HepG2 (cell line): ENCODE measurements around the gene DHX8. TPM values are rescaled to one million over a fixed set of nuclear protein-coding genes. Genes with fewer than 3 reads are reported as not detected.

Experiments used
- ATAC-seq: fragments of 200-7000 bp; cut with Tn5 transposase; 3 replicates; pipeline ENCODE4 v1.9.1; 2020; ENCODE audit warnings: mild to moderate bottlenecking, moderate library complexity
- BruUV-seq: library from RNA; stranded (reverse); fragments of 400-500 nt; replicated peaks from 2 replicates; lab custom pipeline; 2021; lab: Mats Ljungman, UMichigan
- CTCF ChIA-PET: fragments of 300-600 bp; formaldehyde crosslinking; extraction: SDS; loops from one replicate; lab custom pipeline; 2021; ENCODE audit warnings: low total read pairs, inconsistent platforms, low intra/inter-chr PET ratio; lab: Yijun Ruan, JAX
- POLR2A ChIA-PET: fragments of 350-600 bp; sonication (Branson Sonifier 250); formaldehyde crosslinking; loops from one replicate; lab custom pipeline; 2020; ENCODE audit warnings: antibody characterized with exemption, inconsistent platforms; lab: Yijun Ruan, JAX
- DNase-seq: peaks from one replicate; pipeline ENCODE4 v3.0.0-alpha.2; 2015; ENCODE audit warnings: low spot score
- FAIRE-seq: peaks from 3 replicates; lab custom pipeline; 2011; peaks lifted over from hg19 to GRCh38; lab: Jason Lieb, UNC
- H2AFZ ChIP-seq: one replicate; pipeline ENCODE4 v1.6.1; 2011; ENCODE audit warnings: low read length, inconsistent platforms
- H3K27ac ChIP-seq: fragments of 300-600 bp; 3 replicates; pipeline ENCODE4 v1.8.0; 2011; ENCODE audit warnings: mixed run types, mild to moderate bottlenecking, mixed read lengths, low read length, inconsistent platforms; ENCODE audit not compliant: insufficient read depth; ENCODE audit errors: extremely low read length
- H3K27me3 ChIP-seq, 2 experiments: fragments of 200-600 bp in 1 of 2; 2 replicates in 1 of 2; 3 replicates in 1 of 2; pipeline versions ENCODE4 v1.6.0 to v1.8.0; 2011; ENCODE audit warnings: low read length in 2 of 2, mild to moderate bottlenecking in 2 of 2, moderate library complexity in 2 of 2, inconsistent platforms in 1 of 2; ENCODE audit not compliant: insufficient read depth in 2 of 2, control insufficient read depth in 1 of 2
- H3K36me3 ChIP-seq, 2 experiments: fragments of 200-600 bp in 1 of 2; replicated peaks in 1 of 2; 2 replicates in 1 of 2; 3 replicates in 1 of 2; pipeline versions ENCODE4 v1.5.1 to v1.8.0; 2011; ENCODE audit warnings: low read length in 2 of 2, inconsistent platforms in 1 of 2; ENCODE audit not compliant: insufficient read depth in 2 of 2, control insufficient read depth in 1 of 2
- H3K4me1 ChIP-seq: 2 replicates; pipeline ENCODE4 v1.5.1; 2012; ENCODE audit warnings: low read length, inconsistent platforms; ENCODE audit not compliant: insufficient read depth
- H3K4me2 ChIP-seq: 2 replicates; pipeline ENCODE4 v1.6.0; 2011; ENCODE audit warnings: low read depth, low read length, inconsistent platforms
- H3K4me3 ChIP-seq, 3 experiments: fragments of 200-600 bp in 1 of 3; sonication (generic), shearing (Covaris generic) in 1 of 3; replicated peaks in 1 of 3; 2 replicates each; pipeline ENCODE4 v1.5.1; 2011 to 2016; ENCODE audit warnings: low read length in 3 of 3, inconsistent platforms in 2 of 3, low read depth in 2 of 3, mild to moderate bottlenecking in 2 of 3, control low read depth in 1 of 3, mixed read lengths in 1 of 3; ENCODE audit not compliant: insufficient read depth in 1 of 3
- H3K79me2 ChIP-seq: one replicate; pipeline ENCODE4 v1.6.1; 2011; ENCODE audit warnings: low read length, inconsistent platforms; ENCODE audit not compliant: insufficient read depth
- H3K9ac ChIP-seq: 2 replicates; pipeline ENCODE4 v1.6.0; 2011; ENCODE audit warnings: mild to moderate bottlenecking, low read depth, low read length, inconsistent platforms; ENCODE audit not compliant: insufficient read depth
- H3K9me3 ChIP-seq: 2 replicates; pipeline ENCODE4 v1.5.1; 2012; ENCODE audit warnings: mild to moderate bottlenecking, low read length
- H4K20me1 ChIP-seq: 2 replicates; pipeline ENCODE4 v1.6.0; 2011; ENCODE audit warnings: inconsistent platforms, mild to moderate bottlenecking, low read length, moderate library complexity; ENCODE audit not compliant: insufficient read depth
- BCL3 ChIP-seq: sonication (generic); formaldehyde crosslinking; IDR thresholded peaks from 2 replicates; pipeline ENCODE4 v1.5.1; 2020; ENCODE audit warnings: mild to moderate bottlenecking, missing genetic modification reagents, moderate library complexity
- BCL6 ChIP-seq: IDR thresholded peaks from 2 replicates; pipeline ENCODE4 v1.6.1; 2016; ENCODE audit warnings: missing genetic modification reagents, missing compliant biosample characterization
- CBX5 ChIP-seq: sonication (generic); formaldehyde crosslinking; IDR thresholded peaks from 2 replicates; pipeline ENCODE4 v1.4.0; 2020; ENCODE audit warnings: missing genetic modification reagents, borderline replicate concordance
- IKZF4 ChIP-seq: sonication (generic); formaldehyde crosslinking; IDR thresholded peaks from 2 replicates; pipeline ENCODE4 v1.5.1; 2020; ENCODE audit warnings: borderline replicate concordance, mild to moderate bottlenecking, low read depth, missing genetic modification reagents; ENCODE audit errors: not compliant biosample characterization
- SP4 ChIP-seq: sonication (generic); formaldehyde crosslinking; IDR thresholded peaks from 2 replicates; pipeline ENCODE4 v1.8.1; 2023; ENCODE audit warnings: mild to moderate bottlenecking, missing genetic modification reagents
- SRSF4 ChIP-seq: fragments of 200-400 bp; formaldehyde crosslinking; IDR thresholded peaks from one replicate; pipeline ENCODE4 v1.6.1; 2018; ENCODE audit warnings: mild to moderate bottlenecking, low read depth, low read length, moderate library complexity; ENCODE audit not compliant: poor library complexity, severe bottlenecking
- SUZ12 ChIP-seq: fragments of 150-350 bp; IDR thresholded peaks from 2 replicates; pipeline ENCODE4 v1.6.1; 2014; ENCODE audit warnings: low read depth, low read length
- ZBTB38 ChIP-seq: sonication (generic); formaldehyde crosslinking; IDR thresholded peaks from 2 replicates; pipeline ENCODE4 v1.5.1; 2020; ENCODE audit warnings: mild to moderate bottlenecking, missing genetic modification reagents
- ZFY ChIP-seq: sonication (generic); formaldehyde crosslinking; IDR thresholded peaks from 2 replicates; pipeline ENCODE4 v1.4.0; 2020; ENCODE audit warnings: missing genetic modification reagents
- ZMYM2 ChIP-seq: sonication (generic); formaldehyde crosslinking; IDR thresholded peaks from 2 replicates; pipeline ENCODE4 v1.8.0; 2022; ENCODE audit warnings: mild to moderate bottlenecking, missing genetic modification reagents
- ZNF12 ChIP-seq: sonication (generic); formaldehyde crosslinking; IDR thresholded peaks from 2 replicates; pipeline ENCODE4 v1.5.0; 2020; ENCODE audit warnings: missing genetic modification reagents
- ZNF292 ChIP-seq: sonication (generic); formaldehyde crosslinking; IDR thresholded peaks from 2 replicates; pipeline ENCODE4 v1.8.1; 2022; ENCODE audit warnings: mild to moderate bottlenecking, low read depth, missing genetic modification reagents, borderline replicate concordance
- ZNF362 ChIP-seq: sonication (generic); formaldehyde crosslinking; IDR thresholded peaks from 2 replicates; pipeline ENCODE4 v1.4.0; 2020; ENCODE audit warnings: missing genetic modification reagents, mild to moderate bottlenecking, borderline replicate concordance
- ZSCAN31 ChIP-seq: sonication (generic); formaldehyde crosslinking; IDR thresholded peaks from 2 replicates; pipeline ENCODE4 v1.5.0; 2020; ENCODE audit warnings: low read depth, mild to moderate bottlenecking, missing genetic modification reagents
- WGBS: methylation state at CpG from one replicate; pipeline ENCODE4 v1.1.6; 2017; ENCODE audit warnings: low lambda C conversion rate; 5-methylcytosine and 5-hydroxymethylcytosine counted together
- in situ Hi-C: cut with HindIII; loops from 2 replicates; pipeline ENCODE4 v1.10.0; 2017; ENCODE audit warnings: low pct_unique_long_range_greater_than_20kb; ENCODE audit not compliant: extremely low pct_ligation_motif_present
- intact Hi-C: fragments of 100-400 bp; cut with micrococcal nuclease; formaldehyde crosslinking; loops from one replicate; pipeline ENCODE4 v1.10.0; 2022; ENCODE audit not compliant: unreplicated experiment
- polyA plus RNA-seq, 8 experiments: library from polyadenylated mRNA; depleted of rRNA in 3 of 8; stranded (reverse) in 7 of 8; unstranded in 1 of 8; fragments of >200 nt; fragmentation: Illumina TruSeq in 4 of 8; extraction: Trizol in 4 of 8; gene quantifications; 2 replicates each; pipeline versions ENCODE4 v1.2.1 to v1.2.3, GENCODE V29; 2011 to 2016; ENCODE audit warnings: low read depth in 4 of 8, missing spikeins in 1 of 8, mixed read lengths in 1 of 8; ENCODE audit not compliant: insufficient read depth in 1 of 8
- total RNA-seq, 5 experiments: library from RNA; depleted of rRNA; stranded (reverse); fragments of >200 nt; fragmentation: Illumina TruSeq; extraction: Trizol; gene quantifications; 2 replicates each; pipeline ENCODE4 v1.2.3, GENCODE V29; 2016; ENCODE audit warnings: low read depth in 1 of 5
- TF ChIP-seq, protein P1 (sequence below): sonication (generic); formaldehyde crosslinking; IDR thresholded peaks from 2 replicates; pipeline ENCODE4 v1.9.0; 2022; ENCODE audit warnings: missing genetic modification reagents, mild to moderate bottlenecking, borderline replicate concordance
- TF ChIP-seq, protein P2 (sequence below): sonication (generic); formaldehyde crosslinking; IDR thresholded peaks from 2 replicates; pipeline ENCODE4 v1.4.0; 2020; ENCODE audit warnings: mild to moderate bottlenecking, missing genetic modification reagents
- TF ChIP-seq, protein P3 (sequence below): sonication (generic); formaldehyde crosslinking; IDR thresholded peaks from 2 replicates; pipeline ENCODE4 v1.5.1; 2020; ENCODE audit warnings: missing genetic modification reagents, mild to moderate bottlenecking, borderline replicate concordance

The DHX8 gene
- total and polyA plus RNA-seq, 2 of the 13 experiments (the other 11 are each of a cell fraction or from before 2014, with no cell fraction given), result 24.8 to 48.9 TPM

DNA sequence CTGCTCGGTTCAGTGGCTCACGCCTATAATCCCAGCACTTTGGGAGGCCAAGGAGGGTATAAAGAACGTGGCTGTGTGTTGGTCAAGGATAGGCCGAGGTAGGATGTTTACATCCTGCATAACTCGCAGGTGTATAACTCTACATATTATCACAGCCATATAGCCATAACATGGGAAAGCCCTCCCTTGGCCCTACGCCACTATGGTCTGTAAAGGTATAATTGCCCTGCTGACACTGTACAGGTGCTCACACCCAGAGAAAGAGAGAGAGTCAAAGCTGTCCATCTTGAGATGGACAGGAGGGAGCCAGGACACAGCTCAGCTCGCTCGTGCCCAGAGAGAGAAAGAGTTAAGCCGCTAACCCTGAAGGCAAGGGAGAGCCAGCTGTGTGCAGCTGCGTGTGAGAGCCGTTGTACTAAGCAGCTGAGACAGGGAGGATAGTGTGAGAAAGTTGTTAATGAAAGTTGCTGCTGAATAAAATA, 30.4 kb upstream of the DHX8 start:
- Histone ChIP-seq H3K79me2 (no peaks in the 10 kb centered on the region), H3K9me3 (no peaks in the 10 kb centered on the region), H2AFZ (no peak overlapping the region), H4K20me1 (no peaks in the 10 kb centered on the region), H3K4me2 (no peak overlapping the region), H3K9ac (no peak overlapping the region), H3K27ac (peak overlapping the region; percentile 60), H3K36me3 (no peaks in the 10 kb centered on the region), H3K27me3 (no peaks in the 10 kb centered on the region), H3K4me1 (peaks cover 80% of the 10 kb centered on the region), H3K4me3 (no peak overlapping the region)
- ChIA-PET CTCF (no interaction called here), POLR2A (interaction anchor here (0.8 to 1.3 kb wide), 5 partner anchors 13 to 85 kb away, joined by 3 to 4 read pairs (median 3); no protein-coding TSS in a partner anchor)
- 46% methylated on average over 11 of the region's 11 CpGs for WGBS
- in situ Hi-C loops (no loop called here), intact Hi-C loops (loop anchor here (5.0 kb wide), 1 partner anchor 716 kb away; no protein-coding TSS in a partner anchor)
- no TSS peak for BruUV-seq
- DNase-seq (no peak), ATAC-seq (no peak), FAIRE-seq (no peak)
- TF ChIP-seq ZNF362 (CRISPR knock-in tag) (peak; percentile 82), SRSF4 (no peak), ZNF12 (CRISPR knock-in tag) (no peak), ZFY (no peak), BCL3 (CRISPR knock-in tag) (no peak), ZMYM2 (0 out of 2 replicates have a peak, but pooled peaks have one; percentile 53), ZNF292 (no peak), SP4 (no peak), SUZ12 (no peak), ZSCAN31 (CRISPR knock-in tag) (peak; percentile 100), IKZF4 (CRISPR knock-in tag) (no peak), BCL6 (CRISPR knock-in tag) (peak; percentile 15; the same call in 1 of the 2 replicates), ZBTB38 (CRISPR knock-in tag) (peak; percentile 85), CBX5 (no peak)
- TF ChIP-seq, protein P1, sequence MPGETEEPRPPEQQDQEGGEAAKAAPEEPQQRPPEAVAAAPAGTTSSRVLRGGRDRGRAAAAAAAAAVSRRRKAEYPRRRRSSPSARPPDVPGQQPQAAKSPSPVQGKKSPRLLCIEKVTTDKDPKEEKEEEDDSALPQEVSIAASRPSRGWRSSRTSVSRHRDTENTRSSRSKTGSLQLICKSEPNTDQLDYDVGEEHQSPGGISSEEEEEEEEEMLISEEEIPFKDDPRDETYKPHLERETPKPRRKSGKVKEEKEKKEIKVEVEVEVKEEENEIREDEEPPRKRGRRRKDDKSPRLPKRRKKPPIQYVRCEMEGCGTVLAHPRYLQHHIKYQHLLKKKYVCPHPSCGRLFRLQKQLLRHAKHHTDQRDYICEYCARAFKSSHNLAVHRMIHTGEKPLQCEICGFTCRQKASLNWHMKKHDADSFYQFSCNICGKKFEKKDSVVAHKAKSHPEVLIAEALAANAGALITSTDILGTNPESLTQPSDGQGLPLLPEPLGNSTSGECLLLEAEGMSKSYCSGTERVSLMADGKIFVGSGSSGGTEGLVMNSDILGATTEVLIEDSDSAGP, result no peak
- TF ChIP-seq, protein P2, sequence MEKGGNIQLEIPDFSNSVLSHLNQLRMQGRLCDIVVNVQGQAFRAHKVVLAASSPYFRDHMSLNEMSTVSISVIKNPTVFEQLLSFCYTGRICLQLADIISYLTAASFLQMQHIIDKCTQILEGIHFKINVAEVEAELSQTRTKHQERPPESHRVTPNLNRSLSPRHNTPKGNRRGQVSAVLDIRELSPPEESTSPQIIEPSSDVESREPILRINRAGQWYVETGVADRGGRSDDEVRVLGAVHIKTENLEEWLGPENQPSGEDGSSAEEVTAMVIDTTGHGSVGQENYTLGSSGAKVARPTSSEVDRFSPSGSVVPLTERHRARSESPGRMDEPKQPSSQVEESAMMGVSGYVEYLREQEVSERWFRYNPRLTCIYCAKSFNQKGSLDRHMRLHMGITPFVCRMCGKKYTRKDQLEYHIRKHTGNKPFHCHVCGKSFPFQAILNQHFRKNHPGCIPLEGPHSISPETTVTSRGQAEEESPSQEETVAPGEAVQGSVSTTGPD (CRISPR knock-in tag), result no peak
- TF ChIP-seq, protein P3, sequence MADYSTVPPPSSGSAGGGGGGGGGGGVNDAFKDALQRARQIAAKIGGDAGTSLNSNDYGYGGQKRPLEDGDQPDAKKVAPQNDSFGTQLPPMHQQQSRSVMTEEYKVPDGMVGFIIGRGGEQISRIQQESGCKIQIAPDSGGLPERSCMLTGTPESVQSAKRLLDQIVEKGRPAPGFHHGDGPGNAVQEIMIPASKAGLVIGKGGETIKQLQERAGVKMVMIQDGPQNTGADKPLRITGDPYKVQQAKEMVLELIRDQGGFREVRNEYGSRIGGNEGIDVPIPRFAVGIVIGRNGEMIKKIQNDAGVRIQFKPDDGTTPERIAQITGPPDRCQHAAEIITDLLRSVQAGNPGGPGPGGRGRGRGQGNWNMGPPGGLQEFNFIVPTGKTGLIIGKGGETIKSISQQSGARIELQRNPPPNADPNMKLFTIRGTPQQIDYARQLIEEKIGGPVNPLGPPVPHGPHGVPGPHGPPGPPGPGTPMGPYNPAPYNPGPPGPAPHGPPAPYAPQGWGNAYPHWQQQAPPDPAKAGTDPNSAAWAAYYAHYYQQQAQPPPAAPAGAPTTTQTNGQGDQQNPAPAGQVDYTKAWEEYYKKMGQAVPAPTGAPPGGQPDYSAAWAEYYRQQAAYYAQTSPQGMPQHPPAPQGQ (CRISPR knock-in tag), result no peak
